ENCODE results near the gene PRRT4.

Gene PRRT4

DNA sequence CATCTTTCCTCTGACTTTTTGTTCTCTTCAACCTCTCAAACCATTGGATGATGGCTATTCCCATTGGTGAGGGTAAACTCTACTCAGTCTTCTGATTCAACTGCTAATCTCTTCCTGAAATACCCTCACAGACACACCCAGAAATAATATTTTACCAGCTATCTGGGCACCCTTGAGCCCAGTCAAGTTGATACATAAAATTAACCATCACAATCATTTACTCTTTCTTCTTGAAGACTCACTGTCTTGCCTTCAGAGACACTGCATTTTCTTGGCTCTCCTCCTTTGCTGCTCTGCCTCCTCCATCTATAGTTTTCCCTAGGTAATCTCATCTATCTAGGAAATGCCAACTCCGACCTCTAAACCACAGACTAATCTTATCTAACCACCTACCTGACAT, 12.6 kb upstream of the PRRT4 start:
- no peak for DNase-seq (ENCODE audit: insufficient read length, low spot score)
- FAIRE-seq: no peak
- TF ChIP-seq POLR2A (IDR thresholded peaks at IDR 0.05; ENCODE audit: low read depth, low read length): no peak

DNA sequence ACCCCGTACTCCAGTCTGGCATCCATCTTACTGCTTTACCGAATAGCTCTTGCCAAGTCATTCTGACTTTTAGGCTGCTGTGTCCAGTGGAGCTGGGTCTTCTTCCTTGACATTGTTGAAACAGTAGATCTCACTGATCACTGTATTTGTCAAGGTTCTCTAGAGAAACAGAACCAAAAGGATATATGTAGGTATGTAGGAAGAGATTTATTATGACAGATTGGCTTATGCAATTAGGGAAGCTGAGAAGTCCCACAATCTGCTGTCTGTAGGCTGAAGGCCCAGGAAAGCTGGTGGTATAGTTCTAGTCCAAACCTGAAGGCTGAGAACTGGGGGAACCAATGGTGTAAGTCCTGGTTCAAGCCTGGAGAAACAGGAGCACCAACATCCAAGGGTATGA, 12.1 kb upstream of the PRRT4 start:
- FAIRE-seq (no peak), DNase-seq (ENCODE audit: insufficient read length, low spot score) (no peak)
- TF ChIP-seq POLR2A (IDR thresholded peaks at IDR 0.05; ENCODE audit: low read depth, low read length): no peak

DNA sequence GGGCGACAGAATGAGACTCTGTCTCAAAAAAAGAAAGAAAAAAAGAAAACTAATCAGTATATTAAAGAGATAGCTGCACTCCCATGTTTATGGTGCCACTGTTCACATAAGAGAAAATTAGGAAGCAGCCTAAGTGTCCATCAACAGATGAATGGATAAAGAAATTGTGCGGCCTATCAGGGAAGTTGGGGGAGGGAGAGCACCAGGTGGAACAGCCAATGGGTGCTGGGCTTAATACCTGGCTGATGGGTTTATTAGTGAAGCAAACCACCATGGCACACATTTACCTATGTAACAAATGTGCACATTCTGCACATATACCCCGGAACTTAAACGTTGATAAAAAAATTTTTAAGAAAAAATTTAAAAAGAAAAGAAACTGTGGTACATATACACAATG, 9.0 kb upstream of the PRRT4 start:
- FAIRE-seq: no peak
- no peak for TF ChIP-seq POLR2A (IDR thresholded peaks at IDR 0.05; ENCODE audit: low read depth, low read length)
- DNase-seq (ENCODE audit: insufficient read length, low spot score): no peak

DNA sequence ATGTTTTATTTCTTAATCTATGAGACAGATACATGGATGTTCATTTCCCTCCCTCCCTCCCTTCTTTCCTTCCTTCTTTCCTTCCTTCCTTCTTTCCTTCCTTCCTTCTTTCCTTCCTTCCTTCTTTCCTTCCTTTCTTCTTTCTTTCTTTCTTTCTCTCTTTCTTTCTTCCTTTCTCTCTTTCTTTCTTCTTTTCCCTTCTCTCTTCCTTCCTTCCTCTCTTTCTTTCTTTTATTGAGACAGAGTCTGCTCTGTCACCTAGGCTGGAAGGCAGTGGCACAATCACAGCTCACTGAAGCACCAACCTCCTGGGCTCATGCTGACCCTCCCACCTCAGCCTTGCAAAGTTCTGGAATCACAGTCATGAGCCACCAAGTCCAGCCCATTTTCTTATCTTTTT, 5.5 kb upstream of the PRRT4 start:
- TF ChIP-seq POLR2A (IDR thresholded peaks at IDR 0.05; ENCODE audit: low read depth, low read length): no peak
- DNase-seq (ENCODE audit: insufficient read length, low spot score) (no peak), FAIRE-seq (no peak)

DNA sequence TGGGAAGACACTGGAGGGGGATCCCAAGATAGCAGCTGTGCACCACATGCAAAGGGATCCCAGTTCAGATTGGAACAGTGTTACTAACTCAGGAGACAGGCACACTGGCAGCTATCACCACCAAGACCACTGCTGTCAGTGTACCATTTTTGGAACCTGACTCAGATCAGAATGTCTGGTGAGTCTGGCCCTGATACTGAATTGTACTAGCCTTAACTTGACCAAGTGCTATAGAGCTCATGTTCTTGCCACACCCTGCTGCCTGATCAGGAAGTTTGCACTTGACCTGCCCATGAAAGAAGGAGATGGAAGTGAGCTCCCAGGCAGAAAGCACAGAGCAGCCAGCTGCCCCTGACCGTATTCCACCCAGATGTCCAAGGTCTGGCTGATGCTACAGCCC, 4.8 kb upstream of the PRRT4 start:
- FAIRE-seq (no peak), DNase-seq (ENCODE audit: insufficient read length, low spot score) (no peak)
- no peak for TF ChIP-seq POLR2A (IDR thresholded peaks at IDR 0.05; ENCODE audit: low read depth, low read length)

DNA sequence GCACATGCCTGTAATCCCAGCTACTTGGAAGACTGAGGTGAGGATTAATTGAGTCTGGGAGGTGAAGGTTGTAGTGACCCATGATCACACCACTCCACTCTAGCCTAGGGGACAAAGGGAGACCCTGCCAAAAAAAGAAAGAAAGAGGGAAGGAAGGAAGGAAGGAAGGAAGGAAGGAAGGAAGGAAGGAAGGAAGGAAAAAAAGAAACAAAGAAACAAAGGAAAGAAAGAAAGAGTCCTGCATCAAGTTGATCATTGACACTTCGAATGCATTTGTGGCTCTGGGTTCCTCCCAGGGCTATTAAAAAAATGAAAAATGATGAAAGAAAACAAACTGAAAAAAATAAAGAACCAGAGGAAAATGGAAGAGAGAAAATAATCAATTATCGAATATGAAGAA, 3.9 kb upstream of the PRRT4 start:
- no peak for TF ChIP-seq POLR2A (IDR thresholded peaks at IDR 0.05; ENCODE audit: low read depth, low read length)
- no peak for FAIRE-seq

DNA sequence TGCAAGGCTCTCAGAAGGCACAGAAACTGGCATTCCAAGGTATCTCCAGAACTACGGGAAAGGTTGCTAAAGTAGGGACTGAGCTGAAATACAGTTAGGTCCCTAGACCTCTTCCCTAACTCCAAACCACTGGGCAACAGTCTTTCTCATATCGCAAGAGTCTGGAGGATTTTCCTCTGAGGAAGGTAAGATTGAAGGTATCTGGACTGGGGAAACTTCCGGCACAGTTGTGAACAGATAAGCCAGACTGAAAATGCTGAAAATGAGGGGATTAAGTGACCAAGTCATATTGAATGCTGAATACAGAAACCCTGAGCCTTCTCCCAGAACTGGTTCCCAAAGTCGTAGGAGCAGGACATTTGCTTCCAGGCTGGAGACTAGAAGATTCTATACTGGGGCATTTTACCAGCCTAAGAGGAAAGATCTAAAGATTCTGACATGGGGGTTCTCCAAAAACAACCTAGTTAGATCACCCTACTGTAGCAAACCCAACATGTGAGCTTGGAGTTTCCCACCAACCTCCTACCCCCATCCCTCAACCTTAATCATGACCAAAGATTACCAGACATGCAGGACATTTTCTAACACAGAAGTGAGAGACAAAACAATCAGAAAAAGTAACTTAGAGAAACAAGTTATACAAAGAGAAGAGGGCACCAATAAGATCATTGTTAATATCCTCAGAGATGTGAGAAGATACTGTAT, 2.8 kb upstream of the PRRT4 start:
- no peak for TF ChIP-seq POLR2A (IDR thresholded peaks at IDR 0.05; ENCODE audit: low read depth, low read length)
- no peak for DNase-seq (ENCODE audit: insufficient read length, low spot score)
- FAIRE-seq: no peak

More for the DNA sequence above, 3.9 kb upstream of the PRRT4 start:
- no peak for DNase-seq (ENCODE audit: insufficient read length, low spot score)

DNA sequence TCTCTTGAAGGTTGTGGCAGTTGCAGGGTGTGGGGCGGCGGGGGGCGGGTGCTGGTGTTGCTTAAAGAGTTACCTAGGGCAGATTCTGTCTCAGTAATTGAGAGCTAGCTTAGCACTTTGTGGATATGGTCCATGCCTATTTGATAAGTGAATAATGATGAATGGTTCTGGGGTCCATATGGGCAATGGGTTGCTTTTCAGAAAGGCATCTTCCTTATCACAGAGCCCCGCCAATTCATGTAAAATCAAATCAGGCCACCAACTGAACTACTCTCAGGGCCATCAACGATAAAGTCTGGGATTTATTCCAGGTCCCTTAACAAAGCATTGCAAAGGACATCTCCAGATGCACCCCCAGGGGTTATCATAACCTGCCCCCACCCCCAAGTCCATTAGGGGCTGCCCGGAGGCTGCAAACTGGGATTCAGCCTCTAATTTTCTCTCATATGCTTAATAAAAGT, 1.8 kb upstream of the PRRT4 start:
- FAIRE-seq: no peak
- DNase-seq (ENCODE audit: insufficient read length, low spot score): no peak
- no peak for TF ChIP-seq POLR2A (IDR thresholded peaks at IDR 0.05; ENCODE audit: low read depth, low read length)

DNA sequence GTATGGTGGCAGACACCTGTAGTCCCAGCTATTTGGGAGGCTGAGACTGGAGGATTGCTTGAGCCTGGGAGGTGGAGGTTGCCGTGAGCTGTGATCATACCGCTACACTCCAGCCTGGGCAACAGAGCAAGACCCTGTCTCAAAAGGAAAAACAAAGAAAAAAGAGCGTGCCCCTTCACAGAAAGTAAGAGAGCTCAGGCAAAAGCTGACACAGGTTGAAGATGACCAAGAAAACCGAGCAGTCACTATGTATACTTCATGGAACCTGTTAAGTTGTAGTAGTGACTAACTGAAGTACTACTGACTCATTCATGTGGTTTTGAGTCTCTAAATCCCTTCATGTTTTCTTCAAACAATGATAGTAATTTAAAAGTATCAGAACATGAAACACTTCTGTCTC, 1.2 kb upstream of the PRRT4 start:
- no peak for TF ChIP-seq POLR2A (IDR thresholded peaks at IDR 0.05; ENCODE audit: low read depth, low read length)
- DNase-seq (ENCODE audit: insufficient read length, low spot score) (peak; percentile 78), FAIRE-seq (no peak)

DNA sequence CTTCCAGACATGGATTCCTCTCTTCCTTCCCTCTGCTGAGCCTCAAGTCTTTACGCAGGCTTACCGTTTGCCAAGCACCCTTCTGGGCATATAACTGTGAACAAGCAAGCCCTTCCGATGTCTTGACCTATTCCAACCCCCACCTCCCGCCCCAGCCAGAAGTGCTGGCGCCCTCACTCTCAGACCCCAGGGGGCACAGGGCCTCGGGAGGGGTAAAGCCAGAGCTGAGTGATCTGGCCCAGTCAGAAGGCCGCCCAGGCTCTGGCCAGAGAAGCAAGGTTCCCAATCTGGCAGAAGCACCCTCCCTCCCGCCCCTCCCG, 1.2 kb downstream of the PRRT4 start:
- no peak for FAIRE-seq
- no peak for DNase-seq (ENCODE audit: insufficient read length, low spot score)
- TF ChIP-seq POLR2A (IDR thresholded peaks at IDR 0.05; ENCODE audit: low read depth, low read length): no peak

DNA sequence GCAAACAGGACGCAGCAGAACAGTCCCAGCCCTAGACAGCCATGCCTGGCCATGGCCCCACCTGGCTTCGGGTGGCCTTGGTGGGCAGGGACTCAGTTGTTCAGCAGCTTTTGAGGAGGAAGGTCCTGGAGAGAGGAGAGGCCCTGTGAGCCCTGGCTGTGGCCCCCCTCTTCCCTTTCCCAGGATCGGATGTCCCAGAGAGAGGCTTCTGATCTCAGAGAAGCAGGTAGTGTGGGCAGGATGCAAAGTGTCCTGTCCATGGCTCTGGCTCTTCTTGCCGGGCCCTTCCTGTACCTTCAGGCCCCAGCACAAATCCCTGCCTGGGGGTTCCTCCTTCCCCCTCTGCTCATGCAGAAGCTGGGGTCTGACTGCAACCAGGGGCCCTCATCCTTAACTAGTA, 1.6 kb downstream of the PRRT4 start:
- no peak for TF ChIP-seq POLR2A (IDR thresholded peaks at IDR 0.05; ENCODE audit: low read depth, low read length)
- DNase-seq (ENCODE audit: insufficient read length, low spot score): no peak
- no peak for FAIRE-seq

DNA sequence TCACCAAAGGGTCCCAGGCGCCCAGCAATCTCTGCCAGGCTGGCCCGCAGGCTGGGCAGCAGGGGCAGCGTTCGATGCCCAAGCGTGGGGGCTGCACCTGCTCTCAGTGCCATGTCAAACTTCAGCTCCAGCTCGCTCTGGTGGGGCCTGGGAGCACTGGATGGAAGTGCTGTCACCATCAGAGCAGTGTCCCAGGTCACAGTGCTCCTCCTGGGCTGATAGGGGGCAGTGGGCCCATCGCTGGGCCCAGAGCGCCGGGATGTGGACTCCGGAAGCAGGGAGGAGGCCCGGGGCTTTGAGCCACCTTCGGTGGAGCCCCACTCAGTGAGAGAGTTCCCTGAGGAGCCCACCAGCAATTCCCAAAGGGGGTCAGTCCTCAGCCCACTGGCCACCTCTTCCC, 2.2 kb downstream of the PRRT4 start:
- TF ChIP-seq POLR2A (IDR thresholded peaks at IDR 0.05; ENCODE audit: low read depth, low read length): no peak
- no peak for FAIRE-seq
- no peak for DNase-seq (ENCODE audit: insufficient read length, low spot score)

DNA sequence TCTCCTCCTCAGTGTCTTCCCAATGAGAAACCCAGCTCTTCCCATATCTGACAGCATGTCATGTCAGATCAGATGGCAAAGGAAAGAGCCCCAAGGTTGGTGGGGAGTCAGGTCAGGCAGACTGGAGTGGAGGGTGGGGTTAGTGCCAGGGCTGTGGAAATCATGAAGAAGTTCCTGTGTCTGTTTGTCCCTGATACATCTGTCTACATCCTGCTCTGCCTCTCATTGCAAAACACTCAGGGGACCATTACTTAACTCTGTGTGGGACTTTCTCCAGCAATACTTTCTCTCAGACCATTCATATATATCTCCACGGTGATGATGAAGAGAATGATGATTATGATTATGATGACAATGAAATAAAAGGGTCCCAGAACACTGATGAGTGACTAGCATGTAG, 3.3 kb downstream of the PRRT4 start:
- TF ChIP-seq POLR2A (IDR thresholded peaks at IDR 0.05; ENCODE audit: low read depth, low read length): no peak
- DNase-seq (ENCODE audit: insufficient read length, low spot score) (no peak), FAIRE-seq (no peak)

DNA sequence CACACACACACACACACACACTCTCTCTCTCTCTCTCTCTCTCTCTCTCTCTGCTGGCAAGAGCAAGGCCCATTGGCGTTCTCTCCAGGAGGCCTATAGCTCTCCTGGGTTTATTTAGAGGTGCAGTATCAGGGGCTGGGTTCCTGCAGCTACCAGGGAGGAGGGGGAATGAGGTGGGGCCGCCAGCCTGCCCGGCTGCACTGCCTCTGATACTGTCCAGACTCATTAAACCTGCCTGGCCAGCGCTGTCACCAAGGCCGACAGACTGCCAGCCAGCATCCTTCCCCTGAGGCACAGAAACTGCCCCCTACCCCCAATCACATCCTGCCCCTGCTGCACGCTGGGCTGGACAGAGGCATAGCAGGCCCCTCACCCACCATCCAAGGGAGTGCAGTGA, 4.3 kb downstream of the PRRT4 start:
- TF ChIP-seq POLR2A (IDR thresholded peaks at IDR 0.05; ENCODE audit: low read depth, low read length): no peak
- DNase-seq (ENCODE audit: insufficient read length, low spot score) (no peak), FAIRE-seq (no peak)

DNA sequence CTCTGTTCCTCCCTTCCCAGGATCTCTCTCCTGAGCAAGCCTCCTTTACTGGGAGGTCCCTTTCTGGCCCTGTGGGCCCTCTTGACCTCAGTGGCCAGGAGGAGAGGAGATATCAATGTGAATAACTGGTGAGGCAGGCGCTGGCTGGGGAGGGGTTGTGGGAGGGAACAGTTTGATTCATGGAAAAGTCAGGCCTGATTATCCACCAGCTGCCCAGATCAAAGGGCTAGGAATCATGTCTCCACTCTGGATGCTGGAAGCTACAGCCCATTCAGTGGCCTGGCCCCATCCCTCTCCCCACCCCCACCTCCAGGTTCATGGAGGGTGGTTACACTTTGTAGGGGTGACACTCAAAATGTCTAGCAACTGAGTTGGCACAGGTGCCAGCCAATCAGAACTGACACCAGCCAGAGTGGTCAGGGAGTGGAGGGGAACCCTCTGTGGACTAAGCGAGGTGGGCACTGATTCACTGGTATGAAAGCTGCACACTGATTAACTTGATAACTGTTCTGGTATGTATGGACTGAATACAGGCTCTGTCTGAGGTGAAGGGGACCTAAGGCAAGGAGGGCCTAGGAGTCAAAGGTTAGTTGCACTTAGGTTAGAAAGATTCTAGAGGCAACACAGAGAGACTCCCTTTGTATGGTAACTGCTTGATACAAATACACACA, 4.8 kb downstream of the PRRT4 start:
- TF ChIP-seq POLR2A (IDR thresholded peaks at IDR 0.05; ENCODE audit: low read depth, low read length): no peak
- FAIRE-seq (no peak), DNase-seq (ENCODE audit: insufficient read length, low spot score) (no peak)

Measured in H54 (cell line).